AG09319 (cell line): ENCODE results near the gene ADGRB2.
A peak's percentile ranks its signal among the peaks of the same experiment; 100 is the strongest.

Source experiments
- DNase-seq: peaks from one replicate; pipeline ENCODE4 v3.0.0-alpha.2; 2010; ENCODE audit warnings: low read depth; ENCODE audit errors: extremely low read depth
- TF ChIP-seq, protein P1 (sequence below): IDR thresholded peaks from 2 replicates; pipeline ENCODE4 v1.5.1; 2011; ENCODE audit warnings: low read depth, mild to moderate bottlenecking, inconsistent platforms, low read length, moderate library complexity

The ADGRB2 gene

DNA sequence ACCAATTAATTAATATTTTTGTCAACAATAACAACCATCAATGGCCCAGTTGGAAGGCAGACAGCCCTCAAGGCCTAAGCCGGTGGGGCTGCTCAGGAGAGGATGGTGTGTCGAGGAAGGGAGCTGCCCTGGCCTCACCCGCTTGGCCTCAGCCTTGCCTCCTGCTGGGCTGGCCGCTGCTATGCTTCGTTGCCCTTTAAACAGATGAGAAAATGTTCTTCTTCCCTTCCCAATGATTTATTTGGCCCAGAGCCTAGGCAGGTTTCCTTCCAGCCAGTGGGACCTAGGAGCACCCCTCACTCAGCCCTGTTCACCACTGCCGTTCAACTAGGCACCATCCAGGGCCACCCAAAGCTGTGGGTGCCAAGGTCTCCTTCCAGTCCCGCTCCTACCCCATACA lies 3.1 kb upstream of the ADGRB2 start:
- TF ChIP-seq, protein P1, sequence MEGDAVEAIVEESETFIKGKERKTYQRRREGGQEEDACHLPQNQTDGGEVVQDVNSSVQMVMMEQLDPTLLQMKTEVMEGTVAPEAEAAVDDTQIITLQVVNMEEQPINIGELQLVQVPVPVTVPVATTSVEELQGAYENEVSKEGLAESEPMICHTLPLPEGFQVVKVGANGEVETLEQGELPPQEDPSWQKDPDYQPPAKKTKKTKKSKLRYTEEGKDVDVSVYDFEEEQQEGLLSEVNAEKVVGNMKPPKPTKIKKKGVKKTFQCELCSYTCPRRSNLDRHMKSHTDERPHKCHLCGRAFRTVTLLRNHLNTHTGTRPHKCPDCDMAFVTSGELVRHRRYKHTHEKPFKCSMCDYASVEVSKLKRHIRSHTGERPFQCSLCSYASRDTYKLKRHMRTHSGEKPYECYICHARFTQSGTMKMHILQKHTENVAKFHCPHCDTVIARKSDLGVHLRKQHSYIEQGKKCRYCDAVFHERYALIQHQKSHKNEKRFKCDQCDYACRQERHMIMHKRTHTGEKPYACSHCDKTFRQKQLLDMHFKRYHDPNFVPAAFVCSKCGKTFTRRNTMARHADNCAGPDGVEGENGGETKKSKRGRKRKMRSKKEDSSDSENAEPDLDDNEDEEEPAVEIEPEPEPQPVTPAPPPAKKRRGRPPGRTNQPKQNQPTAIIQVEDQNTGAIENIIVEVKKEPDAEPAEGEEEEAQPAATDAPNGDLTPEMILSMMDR, result no peak
- no peak for DNase-seq

GRCh38 chr1:31765516-31765915 lies 1.4 kb upstream of the ADGRB2 start:
- DNase-seq, result no peak
- TF ChIP-seq, protein P1, result no peak

- no peak for DNase-seq
- TF ChIP-seq, protein P1, result peak; percentile 23
Observed at GRCh38 chr1:31765041-31765467, 914 bp upstream of the ADGRB2 start.

GRCh38 chr1:31763671-31764311 lies 349 bp downstream of the ADGRB2 start:
- TF ChIP-seq, protein P1, result no peak
- DNase-seq, result no peak

GRCh38 chr1:31762726-31763670 lies 1.1 kb downstream of the ADGRB2 start:
- DNase-seq, result no peak
- TF ChIP-seq, protein P1, result peak; percentile 50

- DNase-seq, result no peak
- TF ChIP-seq, protein P1, result no peak
Observed at GRCh38 chr1:31762323-31762722, 1.8 kb downstream of the ADGRB2 start.

DNA sequence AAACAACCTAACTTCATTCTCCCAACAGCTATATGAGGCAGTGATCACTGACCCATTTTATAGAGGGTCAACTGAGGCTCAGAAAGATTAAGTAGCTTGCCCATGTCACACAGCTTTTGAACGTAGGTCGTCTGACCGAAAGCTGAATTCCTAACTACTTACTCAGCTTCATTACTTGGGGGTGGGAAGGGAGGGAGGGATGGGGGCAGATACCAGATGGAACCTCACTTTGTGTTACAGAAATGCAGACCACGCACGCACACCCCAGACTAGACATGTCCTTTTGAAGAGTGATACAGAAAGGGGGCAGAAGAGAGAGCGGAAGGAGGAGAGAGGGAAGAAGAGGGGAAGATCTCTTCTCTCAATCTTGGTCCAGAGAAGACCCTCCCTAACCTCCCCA lies 2.3 kb downstream of the ADGRB2 start:
- no peak for DNase-seq
- TF ChIP-seq, protein P1, result no peak
